D341Med (cell line): ENCODE data around the gene GRIN2A.

Experiments used
- DNase-seq: peaks from one replicate; pipeline ENCODE4 v3.0.0; 2012; ENCODE audit warnings: low spot score

The GRIN2A gene

GRCh38 chr16:9820476-9821246, 361.6 kb downstream of the GRIN2A start:
- no peak for DNase-seq

GRCh38 chr16:9818702-9819101, 363.5 kb downstream of the GRIN2A start:
- DNase-seq = no peak

GRCh38 chr16:9817586-9817985, 364.6 kb downstream of the GRIN2A start:
- DNase-seq = no peak

GRCh38 chr16:9816644-9817043, 365.6 kb downstream of the GRIN2A start:
- no peak for DNase-seq

GRCh38 chr16:9813665-9814064, 368.6 kb downstream of the GRIN2A start:
- no peak for DNase-seq

- DNase-seq = no peak
These were observed 374.0 kb downstream of the GRIN2A start for GRCh38 chr16:9808210-9808609.

- DNase-seq = no peak
These were observed 374.9 kb downstream of the GRIN2A start for GRCh38 chr16:9807302-9807701.

GRCh38 chr16:9805109-9805508, 377.1 kb downstream of the GRIN2A start:
- DNase-seq = no peak

GRCh38 chr16:9802160-9802559, 380.1 kb downstream of the GRIN2A start:
- no peak for DNase-seq

GRCh38 chr16:9801651-9802050, 380.6 kb downstream of the GRIN2A start:
- DNase-seq = no peak

GRCh38 chr16:9800186-9800738, 382.0 kb downstream of the GRIN2A start:
- DNase-seq = no peak

- no peak for DNase-seq
These were observed 383.2 kb downstream of the GRIN2A start for GRCh38 chr16:9798952-9799580.

- DNase-seq = no peak
These were observed 383.8 kb downstream of the GRIN2A start for GRCh38 chr16:9798474-9798873.

- no peak for DNase-seq
These were observed 384.9 kb downstream of the GRIN2A start for GRCh38 chr16:9797306-9797705.

- DNase-seq = no peak
These were observed 388.6 kb downstream of the GRIN2A start for GRCh38 chr16:9793623-9794022.

- no peak for DNase-seq
These were observed 390.7 kb downstream of the GRIN2A start for GRCh38 chr16:9791556-9791955.

GRCh38 chr16:9790199-9790598, 392.0 kb downstream of the GRIN2A start:
- DNase-seq = no peak

GRCh38 chr16:9787717-9788116, 394.5 kb downstream of the GRIN2A start:
- no peak for DNase-seq

GRCh38 chr16:9780831-9781230, 401.4 kb downstream of the GRIN2A start:
- DNase-seq = no peak

GRCh38 chr16:9778849-9779248, 403.4 kb downstream of the GRIN2A start:
- DNase-seq = no peak

- no peak for DNase-seq
These were observed 406.2 kb downstream of the GRIN2A start for GRCh38 chr16:9775998-9776397.

GRCh38 chr16:9773289-9773688, 408.9 kb downstream of the GRIN2A start:
- DNase-seq = no peak

GRCh38 chr16:9772526-9773225, 409.6 kb downstream of the GRIN2A start:
- no peak for DNase-seq
